Neural cell (in vitro differentiated cells): ENCODE data around the gene FSTL5. TPM values are rescaled to one million over a fixed set of nuclear protein-coding genes. Genes with fewer than 3 reads are reported as not detected.

Experiments used
- H2AFZ ChIP-seq: fragments of 200-600, 300-800 bp; sonication (generic), shearing (Covaris generic); 2 replicates; pipeline ENCODE4 v1.6.0; 2014; ENCODE audit warnings: low read depth, mild to moderate bottlenecking, antibody characterized with exemption, low read length, moderate library complexity
- H3F3A ChIP-seq: fragments of 200-600 bp; shearing (Covaris generic); 2 replicates; pipeline ENCODE4 v1.6.1; 2016; ENCODE audit warnings: mild to moderate bottlenecking, moderate library complexity, mixed read lengths, antibody characterized with exemption, low read length; ENCODE audit not compliant: insufficient read depth, poor library complexity, severe bottlenecking
- H3K27ac ChIP-seq: fragments of 200-600, 300-800 bp; sonication (generic), shearing (Covaris generic); 2 replicates; pipeline ENCODE4 v1.5.1; 2014; ENCODE audit warnings: mild to moderate bottlenecking, low read length, moderate library complexity
- H3K27me3 ChIP-seq: fragments of 300-800, 200-600 bp; sonication (generic), shearing (Covaris generic); 2 replicates; pipeline ENCODE4 v1.6.0; 2014; ENCODE audit warnings: mild to moderate bottlenecking, low read depth, low read length, moderate library complexity; ENCODE audit not compliant: insufficient read depth
- H3K36me3 ChIP-seq: fragments of 300-800, 200-600 bp; sonication (generic), shearing (Covaris generic); 2 replicates; pipeline ENCODE4 v1.5.1; 2014; ENCODE audit warnings: mild to moderate bottlenecking, antibody characterized with exemption, low read length, moderate library complexity; ENCODE audit not compliant: insufficient read depth
- H3K4me2 ChIP-seq: fragments of 300-800, 200-600 bp; sonication (generic), shearing (Covaris generic); 2 replicates; pipeline ENCODE4 v1.6.0; 2014; ENCODE audit warnings: mild to moderate bottlenecking, low read length
- H3K4me3 ChIP-seq: fragments of 300-800, 200-600 bp; sonication (generic), shearing (Covaris generic); 2 replicates; pipeline ENCODE4 v1.5.1; 2014; ENCODE audit warnings: mild to moderate bottlenecking, low read length, moderate library complexity
- H3K79me2 ChIP-seq: fragments of 200-600 bp; shearing (Covaris generic); replicated peaks from 2 replicates; pipeline ENCODE4 v1.6.0; 2014; ENCODE audit warnings: mild to moderate bottlenecking, low read length, moderate library complexity; ENCODE audit not compliant: insufficient read depth
- H3K9ac ChIP-seq: fragments of 300-800, 200-600 bp; sonication (generic), shearing (Covaris generic); 2 replicates; pipeline ENCODE4 v1.6.1; 2016; ENCODE audit warnings: mild to moderate bottlenecking, low read length, mixed read lengths
- H3K9me2 ChIP-seq: fragments of 200-600 bp; shearing (Covaris generic); 2 replicates; pipeline ENCODE4 v1.6.1; 2016; ENCODE audit warnings: mild to moderate bottlenecking, low read length, mixed read lengths; ENCODE audit not compliant: insufficient read depth
- H3K9me3 ChIP-seq: fragments of 200-600, 300-800 bp; sonication (generic), shearing (Covaris generic); 2 replicates; pipeline ENCODE4 v1.6.1; 2016; ENCODE audit warnings: mild to moderate bottlenecking, mixed run types, low read length, moderate library complexity, mixed read lengths
- H4K20me1 ChIP-seq: fragments of 200-600 bp; shearing (Covaris generic); 2 replicates; pipeline ENCODE4 v1.6.1; 2016; ENCODE audit warnings: mild to moderate bottlenecking, mixed run types; ENCODE audit not compliant: insufficient read depth
- EP300 ChIP-seq: fragments of 450-650 bp; conservative IDR thresholded peaks from 2 replicates; pipeline ENCODE4 v1.6.1; 2014; ENCODE audit warnings: antibody characterized with exemption, mild to moderate bottlenecking, moderate library complexity; ENCODE audit not compliant: poor library complexity, severe bottlenecking
- EZH2 ChIP-seq: fragments of 200-600, 300-800 bp; shearing (Covaris generic), sonication (generic); IDR thresholded peaks from 2 replicates; pipeline ENCODE4 v1.6.1; 2014; ENCODE audit warnings: antibody characterized with exemption, low read length, borderline replicate concordance, mild to moderate bottlenecking; ENCODE audit not compliant: insufficient read depth, poor library complexity, severe bottlenecking
- MXI1 ChIP-seq: fragments of 450-650 bp; conservative IDR thresholded peaks from 2 replicates; pipeline ENCODE4 v1.6.1; 2014; ENCODE audit warnings: antibody characterized with exemption, mild to moderate bottlenecking; ENCODE audit not compliant: poor library complexity, severe bottlenecking
- POLR2AphosphoS5 ChIP-seq: IDR thresholded peaks from 2 replicates; pipeline ENCODE4 v1.6.1; 2012
- RAD21 ChIP-seq: fragments of 450-650 bp; conservative IDR thresholded peaks from 2 replicates; pipeline ENCODE4 v1.6.1; 2014; ENCODE audit warnings: antibody characterized with exemption, mild to moderate bottlenecking, moderate library complexity
- SMC3 ChIP-seq: fragments of 450-650 bp; conservative IDR thresholded peaks from 2 replicates; pipeline ENCODE4 v1.6.1; 2014; ENCODE audit warnings: antibody characterized with exemption, mild to moderate bottlenecking, moderate library complexity; ENCODE audit not compliant: poor library complexity
- TAF1 ChIP-seq: IDR thresholded peaks from 2 replicates; pipeline ENCODE4 v1.6.1; 2012; ENCODE audit warnings: low read depth
- polyA plus RNA-seq: library from polyadenylated mRNA; depleted of rRNA; stranded (reverse); fragments of >200 nt; gene quantifications from 2 replicates; pipeline ENCODE4 v1.2.3, GENCODE V29; 2014
- TF ChIP-seq, protein P1 (sequence below): IDR thresholded peaks from 2 replicates; pipeline ENCODE4 v1.6.1; 2012; ENCODE audit warnings: borderline replicate concordance
- TF ChIP-seq, protein P2 (sequence below): fragments of 450-650 bp; IDR thresholded peaks from 2 replicates; pipeline ENCODE4 v1.5.1; 2014; ENCODE audit warnings: antibody characterized with exemption, mild to moderate bottlenecking, moderate library complexity; ENCODE audit not compliant: poor library complexity, severe bottlenecking

Gene FSTL5
- polyA plus RNA-seq, 1 donor from 2014 or later: 6.8 TPM

- no peaks in the 10 kb centered on the region for H3K79me2 ChIP-seq
- no peak overlapping the region for H2AFZ ChIP-seq
- H3K27ac ChIP-seq: no peak overlapping the region
- H3K27me3 ChIP-seq: no peaks in the 10 kb centered on the region
- no peaks in the 10 kb centered on the region for H4K20me1 ChIP-seq
- H3K9ac ChIP-seq: no peak overlapping the region
- H3F3A ChIP-seq: no peaks in the 10 kb centered on the region
- no peaks in the 10 kb centered on the region for H3K9me2 ChIP-seq
- no peak overlapping the region for H3K4me3 ChIP-seq
- TF ChIP-seq POLR2AphosphoS5 (no peak), TAF1 (no peak), RAD21 (no peak), SMC3 (no peak), MXI1 (no peak), EP300 (no peak), EZH2 (no peak)
- TF ChIP-seq, protein P1, sequence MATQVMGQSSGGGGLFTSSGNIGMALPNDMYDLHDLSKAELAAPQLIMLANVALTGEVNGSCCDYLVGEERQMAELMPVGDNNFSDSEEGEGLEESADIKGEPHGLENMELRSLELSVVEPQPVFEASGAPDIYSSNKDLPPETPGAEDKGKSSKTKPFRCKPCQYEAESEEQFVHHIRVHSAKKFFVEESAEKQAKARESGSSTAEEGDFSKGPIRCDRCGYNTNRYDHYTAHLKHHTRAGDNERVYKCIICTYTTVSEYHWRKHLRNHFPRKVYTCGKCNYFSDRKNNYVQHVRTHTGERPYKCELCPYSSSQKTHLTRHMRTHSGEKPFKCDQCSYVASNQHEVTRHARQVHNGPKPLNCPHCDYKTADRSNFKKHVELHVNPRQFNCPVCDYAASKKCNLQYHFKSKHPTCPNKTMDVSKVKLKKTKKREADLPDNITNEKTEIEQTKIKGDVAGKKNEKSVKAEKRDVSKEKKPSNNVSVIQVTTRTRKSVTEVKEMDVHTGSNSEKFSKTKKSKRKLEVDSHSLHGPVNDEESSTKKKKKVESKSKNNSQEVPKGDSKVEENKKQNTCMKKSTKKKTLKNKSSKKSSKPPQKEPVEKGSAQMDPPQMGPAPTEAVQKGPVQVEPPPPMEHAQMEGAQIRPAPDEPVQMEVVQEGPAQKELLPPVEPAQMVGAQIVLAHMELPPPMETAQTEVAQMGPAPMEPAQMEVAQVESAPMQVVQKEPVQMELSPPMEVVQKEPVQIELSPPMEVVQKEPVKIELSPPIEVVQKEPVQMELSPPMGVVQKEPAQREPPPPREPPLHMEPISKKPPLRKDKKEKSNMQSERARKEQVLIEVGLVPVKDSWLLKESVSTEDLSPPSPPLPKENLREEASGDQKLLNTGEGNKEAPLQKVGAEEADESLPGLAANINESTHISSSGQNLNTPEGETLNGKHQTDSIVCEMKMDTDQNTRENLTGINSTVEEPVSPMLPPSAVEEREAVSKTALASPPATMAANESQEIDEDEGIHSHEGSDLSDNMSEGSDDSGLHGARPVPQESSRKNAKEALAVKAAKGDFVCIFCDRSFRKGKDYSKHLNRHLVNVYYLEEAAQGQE: no peak
- TF ChIP-seq, protein P2, sequence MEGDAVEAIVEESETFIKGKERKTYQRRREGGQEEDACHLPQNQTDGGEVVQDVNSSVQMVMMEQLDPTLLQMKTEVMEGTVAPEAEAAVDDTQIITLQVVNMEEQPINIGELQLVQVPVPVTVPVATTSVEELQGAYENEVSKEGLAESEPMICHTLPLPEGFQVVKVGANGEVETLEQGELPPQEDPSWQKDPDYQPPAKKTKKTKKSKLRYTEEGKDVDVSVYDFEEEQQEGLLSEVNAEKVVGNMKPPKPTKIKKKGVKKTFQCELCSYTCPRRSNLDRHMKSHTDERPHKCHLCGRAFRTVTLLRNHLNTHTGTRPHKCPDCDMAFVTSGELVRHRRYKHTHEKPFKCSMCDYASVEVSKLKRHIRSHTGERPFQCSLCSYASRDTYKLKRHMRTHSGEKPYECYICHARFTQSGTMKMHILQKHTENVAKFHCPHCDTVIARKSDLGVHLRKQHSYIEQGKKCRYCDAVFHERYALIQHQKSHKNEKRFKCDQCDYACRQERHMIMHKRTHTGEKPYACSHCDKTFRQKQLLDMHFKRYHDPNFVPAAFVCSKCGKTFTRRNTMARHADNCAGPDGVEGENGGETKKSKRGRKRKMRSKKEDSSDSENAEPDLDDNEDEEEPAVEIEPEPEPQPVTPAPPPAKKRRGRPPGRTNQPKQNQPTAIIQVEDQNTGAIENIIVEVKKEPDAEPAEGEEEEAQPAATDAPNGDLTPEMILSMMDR: no peak
- H3K9me3 ChIP-seq: no peaks in the 10 kb centered on the region
- no peak overlapping the region for H3K4me2 ChIP-seq
- H3K36me3 ChIP-seq: no peaks in the 10 kb centered on the region
Observed at GRCh38 chr4:161949946-161950725, 213.7 kb downstream of the FSTL5 start.

DNA sequence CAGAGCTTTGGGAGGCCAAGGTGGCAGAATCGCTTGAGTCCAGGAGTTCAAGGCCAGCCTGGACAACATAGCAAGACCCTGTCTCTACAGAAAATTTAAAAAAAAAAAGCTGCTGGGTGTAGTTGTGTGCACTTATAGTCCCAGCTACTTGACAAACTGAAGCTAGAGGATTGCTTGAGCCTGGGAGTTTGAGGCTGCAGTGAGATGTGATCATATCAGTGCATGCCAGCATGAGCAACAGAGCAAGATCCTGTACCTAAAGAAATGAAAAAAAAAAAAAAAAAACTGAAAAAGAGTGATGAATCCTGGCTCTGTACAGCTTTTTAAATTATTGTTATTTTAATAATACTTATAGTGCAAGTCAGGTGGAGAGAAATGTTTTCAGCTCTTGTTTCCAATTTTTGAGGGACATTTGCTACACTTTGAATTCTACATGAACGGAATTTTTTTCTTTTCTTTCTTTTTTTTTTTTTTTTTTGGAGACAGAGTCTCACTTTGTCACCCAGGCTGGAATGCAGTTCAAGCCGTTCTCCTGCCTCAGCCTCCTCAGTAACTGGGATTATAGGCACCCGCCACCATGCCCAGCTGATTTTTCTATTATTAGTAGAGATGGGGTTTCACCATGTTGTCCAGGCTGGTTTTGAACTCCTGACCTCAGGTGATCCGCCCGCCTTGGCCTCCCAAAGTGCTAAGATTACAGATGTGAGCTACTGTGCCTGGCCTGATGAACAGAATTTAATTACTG, 215.6 kb downstream of the FSTL5 start:
- Histone ChIP-seq H3K27ac (no peak overlapping the region), H3K9ac (no peak overlapping the region), H3K79me2 (no peaks in the 10 kb centered on the region), H3K4me3 (no peak overlapping the region), H3K4me2 (no peak overlapping the region), H3K9me3 (no peaks in the 10 kb centered on the region), H3K27me3 (no peaks in the 10 kb centered on the region), H3F3A (no peaks in the 10 kb centered on the region), H2AFZ (no peak overlapping the region), H4K20me1 (no peaks in the 10 kb centered on the region), H3K36me3 (no peaks in the 10 kb centered on the region), H3K9me2 (no peaks in the 10 kb centered on the region)
- TF ChIP-seq SMC3 (no peak), TAF1 (no peak), RAD21 (no peak), EZH2 (no peak), EP300 (no peak), POLR2AphosphoS5 (no peak), MXI1 (no peak)
- TF ChIP-seq, protein P2: no peak
- TF ChIP-seq, protein P1: no peak
